Suprapubic skin (tissue), 3 donors: ENCODE data around the gene PTBP1.

ENCODE experiments used
- POLR2AphosphoS5 ChIP-seq, 3 donors: sonication (generic); formaldehyde crosslinking; IDR thresholded peaks; one replicate each; pipeline ENCODE4 v1.6.1; 2017; ENCODE audit warnings: antibody characterized with exemption in 3 of 3
- TF ChIP-seq, protein P1 (sequence below), 2 donors: fragments of 200-600 bp in 1 of 2; fragments of 450-650 bp in 1 of 2; sonication (generic) in 1 of 2; IDR thresholded peaks; one replicate each; pipeline ENCODE4 v1.5.1; 2016 to 2019; ENCODE audit warnings: antibody characterized with exemption in 2 of 2, mild to moderate bottlenecking in 1 of 2, moderate library complexity in 1 of 2

DNA sequence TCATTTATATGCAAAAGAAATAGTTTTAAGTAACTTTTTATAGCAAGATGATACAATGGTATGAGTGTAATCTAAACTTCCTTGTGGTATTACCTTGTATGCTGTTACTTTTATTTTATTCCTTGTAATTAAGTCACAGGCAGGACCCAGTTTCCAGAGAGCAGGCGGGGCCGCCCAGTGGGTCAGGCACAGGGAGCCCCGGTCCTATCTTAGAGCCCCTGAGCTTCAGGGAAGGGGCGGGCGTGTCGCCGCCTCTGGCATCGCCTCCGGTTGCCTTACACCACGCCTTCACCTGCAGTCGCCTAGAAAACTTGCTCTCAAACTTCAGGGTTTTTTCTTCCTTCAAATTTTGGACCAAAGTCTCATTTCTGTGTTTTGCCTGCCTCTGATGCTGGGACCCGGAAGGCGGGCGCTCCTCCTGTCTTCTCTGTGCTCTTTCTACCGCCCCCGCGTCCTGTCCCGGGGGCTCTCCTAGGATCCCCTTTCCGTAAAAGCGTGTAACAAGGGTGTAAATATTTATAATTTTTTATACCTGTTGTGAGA, 14.3 kb downstream of the PTBP1 start:
- TF ChIP-seq, protein P1, sequence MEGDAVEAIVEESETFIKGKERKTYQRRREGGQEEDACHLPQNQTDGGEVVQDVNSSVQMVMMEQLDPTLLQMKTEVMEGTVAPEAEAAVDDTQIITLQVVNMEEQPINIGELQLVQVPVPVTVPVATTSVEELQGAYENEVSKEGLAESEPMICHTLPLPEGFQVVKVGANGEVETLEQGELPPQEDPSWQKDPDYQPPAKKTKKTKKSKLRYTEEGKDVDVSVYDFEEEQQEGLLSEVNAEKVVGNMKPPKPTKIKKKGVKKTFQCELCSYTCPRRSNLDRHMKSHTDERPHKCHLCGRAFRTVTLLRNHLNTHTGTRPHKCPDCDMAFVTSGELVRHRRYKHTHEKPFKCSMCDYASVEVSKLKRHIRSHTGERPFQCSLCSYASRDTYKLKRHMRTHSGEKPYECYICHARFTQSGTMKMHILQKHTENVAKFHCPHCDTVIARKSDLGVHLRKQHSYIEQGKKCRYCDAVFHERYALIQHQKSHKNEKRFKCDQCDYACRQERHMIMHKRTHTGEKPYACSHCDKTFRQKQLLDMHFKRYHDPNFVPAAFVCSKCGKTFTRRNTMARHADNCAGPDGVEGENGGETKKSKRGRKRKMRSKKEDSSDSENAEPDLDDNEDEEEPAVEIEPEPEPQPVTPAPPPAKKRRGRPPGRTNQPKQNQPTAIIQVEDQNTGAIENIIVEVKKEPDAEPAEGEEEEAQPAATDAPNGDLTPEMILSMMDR (IDR thresholded peaks at IDR 0.05), result no peak
- TF ChIP-seq POLR2AphosphoS5 (IDR thresholded peaks at IDR 0.05), result no peak
